Stomach (tissue), 9 donors: ENCODE results near the gene TMA7. TPM values are rescaled to one million over a fixed set of nuclear protein-coding genes. Genes with fewer than 3 reads are reported as not detected.

Source experiments
- DNase-seq, 2 donors: peaks; one replicate each; pipeline versions ENCODE4 v3.0.0 to v3.0.0-alpha.2; 2013 to 2019
- H3K27ac ChIP-seq, 5 donors: fragments of 200-600 bp in 4 of 5; sonication (generic) in 4 of 5; one replicate each; pipeline ENCODE4 v1.5.1; 2013 to 2019; ENCODE audit warnings: mild to moderate bottlenecking in 1 of 5, moderate library complexity in 1 of 5
- H3K27me3 ChIP-seq, 3 donors: fragments of 200-600 bp; sonication (generic); one replicate each; pipeline ENCODE4 v1.5.1; 2017 to 2019; ENCODE audit warnings: mixed run types in 1 of 3
- H3K36me3 ChIP-seq, 4 donors: fragments of 200-600 bp; sonication (generic); 1 replicate in 3 of 4; 2 replicates in 1 of 4; pipeline ENCODE4 v1.5.1; 2016 to 2019
- H3K4me1 ChIP-seq, 4 donors: fragments of 200-600 bp; sonication (generic); one replicate each; pipeline ENCODE4 v1.5.1; 2016 to 2019
- H3K4me3 ChIP-seq, 4 donors: fragments of 200-600 bp; sonication (generic) in 3 of 4; one replicate each; pipeline ENCODE4 v1.5.1; 2016 to 2019; ENCODE audit warnings: mild to moderate bottlenecking in 1 of 4
- H3K9me3 ChIP-seq, 4 donors: fragments of 200-600 bp; sonication (generic); one replicate each; pipeline ENCODE4 v1.5.1; 2016 to 2019
- EP300 ChIP-seq: sonication (generic); formaldehyde crosslinking; IDR thresholded peaks from one replicate; pipeline ENCODE4 v1.6.1; 2017; ENCODE audit warnings: antibody characterized with exemption
- POLR2A ChIP-seq, 4 donors: fragments of 450-650 bp; IDR thresholded peaks; one replicate each; pipeline ENCODE4 v1.6.1; 2016; ENCODE audit warnings: antibody characterized with exemption in 4 of 4, control low read depth in 2 of 4, mild to moderate bottlenecking in 1 of 4, moderate library complexity in 1 of 4
- POLR2AphosphoS5 ChIP-seq, 3 donors: sonication (generic); formaldehyde crosslinking; IDR thresholded peaks; one replicate each; pipeline ENCODE4 v1.6.1; 2016; ENCODE audit warnings: antibody characterized with exemption in 3 of 3
- WGBS, 5 donors: extraction: QIAGEN DNeasy Blood & Tissue Kit in 3 of 5; methylation state at CpG; one replicate each; pipeline versions ENCODE4 v1.1.5 to v1.1.7; 2013 to 2018; 5-methylcytosine and 5-hydroxymethylcytosine counted together
- intact Hi-C: fragments of 100-400 bp; cut with DNase I; formaldehyde crosslinking; loops from one replicate; pipeline ENCODE4 v1.15.1; 2023; ENCODE audit warnings: low total_unique reads
- polyA plus RNA-seq, 3 donors: library from polyadenylated mRNA; stranded (reverse); fragments of 200-250 nt; gene quantifications; one replicate each; pipeline ENCODE4 v1.2.3, GENCODE V29; 2013
- total RNA-seq, 5 donors: library from RNA; depleted of rRNA; stranded (reverse); fragments of >200 nt; gene quantifications; one replicate each; pipeline versions ENCODE4 v1.1.0 to v1.2.3, GENCODE V29; 2014 to 2016
- TF ChIP-seq, protein P1 (sequence below), 7 experiments: fragments of 450-650 bp in 4 of 7; fragments of 200-600 bp in 3 of 7; sonication (generic) in 3 of 7; IDR thresholded peaks; one replicate each; pipeline ENCODE4 v1.5.1; 2016 to 2019; ENCODE audit warnings: antibody characterized with exemption in 7 of 7, control low read depth in 2 of 7, mild to moderate bottlenecking in 1 of 7
- donor health status: healthy with polysubstance abuse.
- donor health status: Bipolar disorder and iron deficiency.
- donor health status: healthy.

TMA7 gene
- total and polyA plus RNA-seq, 8 donors, result 107 to 702 (median 266) TPM

DNA sequence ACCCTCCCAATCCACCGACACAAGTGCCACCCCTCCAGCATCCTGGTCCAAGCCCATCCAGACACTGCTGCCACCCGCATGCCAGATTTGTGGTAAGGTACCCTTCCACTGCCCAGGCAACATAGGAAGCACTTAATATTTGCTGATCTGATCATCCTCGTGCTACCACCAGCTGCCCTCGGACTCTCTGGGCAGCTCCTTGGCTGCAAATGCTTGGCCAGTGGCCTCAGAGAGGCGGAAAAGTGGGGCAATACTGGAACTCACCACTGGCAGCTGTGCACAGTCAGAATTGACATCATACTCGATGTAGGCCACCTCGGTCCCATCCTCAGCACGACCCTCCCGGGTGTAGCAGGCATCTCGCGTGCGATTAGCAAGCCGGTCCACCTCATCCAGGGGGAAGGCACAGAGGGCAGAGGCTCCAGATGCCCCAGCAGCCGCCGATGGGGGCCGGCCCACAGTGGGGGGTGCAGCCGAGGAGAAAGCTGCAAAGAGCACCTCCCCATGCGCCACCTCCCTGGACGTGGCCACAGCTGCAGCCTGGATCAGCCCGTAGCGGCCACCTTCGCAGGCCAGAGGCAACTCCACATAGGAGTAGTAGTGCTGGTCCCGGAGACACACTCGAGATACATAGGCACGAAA, 16.7 kb upstream of the TMA7 start:
- 86 to 91% (median 87%) methylated on average over 5 to 25 of the region's 25 CpGs for WGBS, 5 donors
- Histone ChIP-seq H3K27me3 (peaks cover 0 to under 1% (median 0%) of the 10 kb centered on the region in 3 donors), H3K9me3 (no peaks in the 10 kb centered on the region), H3K36me3 (peaks cover 14 to 61% (median 51%) of the 10 kb centered on the region in 4 donors), H3K27ac (no peak overlapping the region), H3K4me3 (no peak overlapping the region), H3K4me1 (peaks cover 43 to 65% (median 55%) of the 10 kb centered on the region in 4 donors)
- TF ChIP-seq POLR2AphosphoS5 (IDR thresholded peaks at IDR 0.05) (no peak), EP300 (no peak), POLR2A (IDR thresholded peaks at IDR 0.05) (no peak)
- TF ChIP-seq, protein P1, sequence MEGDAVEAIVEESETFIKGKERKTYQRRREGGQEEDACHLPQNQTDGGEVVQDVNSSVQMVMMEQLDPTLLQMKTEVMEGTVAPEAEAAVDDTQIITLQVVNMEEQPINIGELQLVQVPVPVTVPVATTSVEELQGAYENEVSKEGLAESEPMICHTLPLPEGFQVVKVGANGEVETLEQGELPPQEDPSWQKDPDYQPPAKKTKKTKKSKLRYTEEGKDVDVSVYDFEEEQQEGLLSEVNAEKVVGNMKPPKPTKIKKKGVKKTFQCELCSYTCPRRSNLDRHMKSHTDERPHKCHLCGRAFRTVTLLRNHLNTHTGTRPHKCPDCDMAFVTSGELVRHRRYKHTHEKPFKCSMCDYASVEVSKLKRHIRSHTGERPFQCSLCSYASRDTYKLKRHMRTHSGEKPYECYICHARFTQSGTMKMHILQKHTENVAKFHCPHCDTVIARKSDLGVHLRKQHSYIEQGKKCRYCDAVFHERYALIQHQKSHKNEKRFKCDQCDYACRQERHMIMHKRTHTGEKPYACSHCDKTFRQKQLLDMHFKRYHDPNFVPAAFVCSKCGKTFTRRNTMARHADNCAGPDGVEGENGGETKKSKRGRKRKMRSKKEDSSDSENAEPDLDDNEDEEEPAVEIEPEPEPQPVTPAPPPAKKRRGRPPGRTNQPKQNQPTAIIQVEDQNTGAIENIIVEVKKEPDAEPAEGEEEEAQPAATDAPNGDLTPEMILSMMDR (IDR thresholded peaks at IDR 0.05), result no peak
- intact Hi-C loops, result no loop called here
- DNase-seq, result no peak

DNA sequence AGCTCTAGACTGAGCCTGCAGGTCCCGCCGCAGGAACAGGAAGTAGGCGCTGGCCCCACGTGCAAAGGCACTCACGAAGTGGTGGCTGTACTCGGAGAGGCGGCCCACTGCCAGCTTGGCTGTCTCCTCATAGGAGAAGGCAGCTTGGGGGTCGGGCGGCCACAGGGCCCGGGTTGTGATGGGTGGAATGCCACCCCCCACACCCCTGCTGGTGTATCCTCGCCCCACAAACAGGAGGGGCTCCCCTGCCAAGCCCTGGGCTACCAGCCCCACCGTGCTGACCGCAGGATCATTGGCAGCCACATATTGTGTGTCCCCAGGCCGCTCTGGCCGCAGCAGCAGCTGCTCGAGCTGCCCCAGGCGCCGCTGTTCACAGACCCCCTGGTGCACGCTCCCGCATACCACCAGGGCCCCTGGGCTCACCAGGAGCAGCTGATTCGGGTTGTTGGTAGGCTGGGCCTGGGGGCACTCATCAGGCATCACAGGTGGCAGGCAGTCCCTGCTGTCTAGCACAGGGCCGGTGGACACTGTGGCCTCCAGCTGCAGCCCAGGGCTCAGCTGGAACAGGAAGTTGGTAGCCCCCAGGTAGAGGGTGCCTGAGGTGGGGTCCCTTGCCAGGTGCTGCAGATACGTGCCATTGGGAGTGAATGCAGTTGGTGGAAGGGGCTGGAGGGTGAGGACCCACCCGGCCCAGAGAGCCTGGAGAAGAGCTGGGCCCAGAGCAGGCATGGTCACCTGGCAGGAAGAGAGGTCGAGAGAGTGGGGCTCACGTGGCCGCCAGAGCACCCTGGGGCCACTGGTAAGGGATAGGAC, 16.0 kb upstream of the TMA7 start:
- Histone ChIP-seq H3K4me3 (no peak overlapping the region), H3K27ac (no peak overlapping the region), H3K4me1 (peaks cover 44 to 70% (median 58%) of the 10 kb centered on the region in 4 donors), H3K36me3 (peaks cover 7 to 54% (median 44%) of the 10 kb centered on the region in 4 donors), H3K9me3 (no peaks in the 10 kb centered on the region), H3K27me3 (peaks cover 0 to 5% (median 0%) of the 10 kb centered on the region in 3 donors)
- TF ChIP-seq, protein P1 (IDR thresholded peaks at IDR 0.05), result no peak
- TF ChIP-seq POLR2AphosphoS5 (IDR thresholded peaks at IDR 0.05), result no peak
- no peak for TF ChIP-seq EP300
- TF ChIP-seq POLR2A (IDR thresholded peaks at IDR 0.05), result no peak
- no peak for DNase-seq
- intact Hi-C loops, result no loop called here
- WGBS, 5 donors, result 80 to 89% (median 89%) methylated on average over 7 to 27 of the region's 27 CpGs

DNA sequence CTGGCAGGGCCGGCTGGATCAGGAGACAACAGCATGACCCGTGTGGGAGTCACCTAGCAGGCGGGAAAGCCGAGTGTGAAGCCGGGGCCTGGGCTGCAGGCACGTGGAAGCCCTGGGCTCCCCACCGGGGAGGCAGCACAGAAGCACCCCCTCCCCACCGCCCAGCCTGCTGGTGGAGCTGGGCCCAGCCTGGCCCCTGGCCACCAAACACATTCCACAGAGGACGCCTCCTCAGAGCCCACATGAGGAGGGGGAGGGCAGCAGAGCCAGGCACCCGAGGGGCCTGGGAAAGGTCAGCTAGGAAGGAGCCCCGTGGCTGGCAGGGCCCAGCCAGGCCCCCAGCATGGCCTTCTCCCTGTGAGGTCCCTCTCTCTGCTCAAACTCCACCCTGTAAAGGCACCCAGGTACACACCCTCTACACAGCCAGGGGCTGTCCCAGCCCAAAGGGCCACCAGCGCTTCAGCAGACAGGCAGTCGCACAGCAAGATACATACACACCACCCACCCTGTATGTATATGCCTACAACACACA, 14.7 kb upstream of the TMA7 start:
- Histone ChIP-seq H3K27ac (peak overlapping the region in 2 of 5 donors; percentile 47 to 96), H3K4me3 (peak overlapping the region in 1 of 4 donors; percentile 58), H3K27me3 (peaks cover 0 to 5% (median 0%) of the 10 kb centered on the region in 3 donors), H3K9me3 (no peaks in the 10 kb centered on the region), H3K4me1 (peaks cover 52 to 78% (median 64%) of the 10 kb centered on the region in 4 donors), H3K36me3 (peaks cover 0 to 41% (median 31%) of the 10 kb centered on the region in 4 donors)
- WGBS, 5 donors, result 11 to 65% (median 29%) methylated on average over 2 to 13 of the region's 13 CpGs
- intact Hi-C loops, result no loop called here
- no peak for TF ChIP-seq POLR2AphosphoS5 (IDR thresholded peaks at IDR 0.05)
- TF ChIP-seq, protein P1 (IDR thresholded peaks at IDR 0.05), result no peak
- no peak for TF ChIP-seq POLR2A (IDR thresholded peaks at IDR 0.05)
- TF ChIP-seq EP300, result no peak
- DNase-seq, result peak; percentile 43 to 77

DNA sequence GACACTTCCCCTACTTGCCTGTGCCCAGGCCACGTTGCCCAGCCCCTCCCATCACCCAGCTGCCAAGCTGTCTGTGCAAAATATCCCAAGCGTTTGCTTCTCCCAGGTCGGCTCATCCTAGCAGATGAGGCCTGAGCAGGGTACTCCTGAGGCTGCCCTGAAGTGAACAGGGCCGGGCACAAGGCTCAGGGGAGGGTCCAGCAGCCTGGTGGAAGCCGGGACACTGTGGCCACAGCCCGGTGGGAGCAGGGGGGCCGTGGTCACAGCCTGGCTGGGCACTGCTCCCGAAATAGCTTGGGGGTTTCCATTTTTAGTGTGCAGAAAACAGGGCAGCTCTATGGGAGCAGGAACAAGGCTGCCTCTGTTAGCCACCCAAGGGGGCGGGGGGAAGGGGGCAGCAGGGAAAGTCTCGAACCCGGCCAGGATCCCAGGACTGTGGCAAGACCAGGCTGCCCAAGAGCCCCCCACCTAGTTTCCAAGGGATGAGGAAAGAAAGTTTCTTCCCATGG, 13.6 kb upstream of the TMA7 start:
- Histone ChIP-seq H3K27ac (peak overlapping the region in 4 of 5 donors; percentile 92 to 97 (median 94)), H3K36me3 (peaks cover 0 to 30% (median 24%) of the 10 kb centered on the region in 4 donors), H3K9me3 (no peaks in the 10 kb centered on the region), H3K4me1 (peaks cover 57 to 87% (median 73%) of the 10 kb centered on the region in 4 donors), H3K4me3 (peak overlapping the region in 2 of 4 donors; percentile 18 to 58), H3K27me3 (peaks cover 0 to 5% (median 0%) of the 10 kb centered on the region in 3 donors)
- peak in 1 of 2 donors; percentile 61 for DNase-seq
- intact Hi-C loops, result no loop called here
- TF ChIP-seq POLR2A (IDR thresholded peaks at IDR 0.05), result no peak
- no peak for TF ChIP-seq EP300
- TF ChIP-seq, protein P1 (IDR thresholded peaks at IDR 0.05), result no peak
- TF ChIP-seq POLR2AphosphoS5 (IDR thresholded peaks at IDR 0.05), result no peak
- 39 to 59% (median 44%) methylated on average over 3 to 11 of the region's 11 CpGs for WGBS, 5 donors
